ENCODE measurements around the gene KRT75. TPM values are rescaled to one million over a fixed set of nuclear protein-coding genes. Genes with fewer than 3 reads are reported as not detected.

Gene KRT75
- total RNA-seq, 4 donors from 2014 or later: 0.44 TPM; not detected in 3

DNA sequence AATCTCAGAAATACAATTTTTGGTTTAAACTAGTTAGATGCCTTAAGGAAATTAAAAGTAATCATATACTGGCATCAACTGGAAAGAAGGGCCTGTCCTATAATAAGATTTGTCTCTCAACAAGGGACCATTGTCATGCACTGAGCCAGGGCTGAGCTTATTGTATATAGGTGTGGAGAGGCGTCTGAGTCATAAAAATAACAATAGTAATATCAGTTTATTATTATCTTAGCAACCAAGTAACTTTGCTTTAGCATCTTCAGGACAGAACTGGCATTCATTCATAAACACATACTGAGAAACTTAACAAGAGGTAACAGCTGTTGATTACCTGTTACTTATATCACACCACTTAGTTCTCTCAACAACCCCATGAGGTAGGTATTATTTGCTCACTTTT is 7.1 kb downstream of the KRT75 start:
- H3K27ac ChIP-seq: no peak overlapping the region
- H3K9me3 ChIP-seq: no peaks in the 10 kb centered on the region
- DNase-seq: no peak
- no peaks in the 10 kb centered on the region for H3K36me3 ChIP-seq
- intact Hi-C loops (cut with DNase I): no loop called here
- H3K4me3 ChIP-seq: no peak overlapping the region
- H3K4me1 ChIP-seq: peaks cover 0 to 10% (median 5%) of the 10 kb centered on the region in 3 donors
- peaks cover 0 to 37% (median 0%) of the 10 kb centered on the region in 4 donors for H3K27me3 ChIP-seq
- WGBS, 2 donors: 50 to 55% methylated on average over 1 of the region's 1 CpG
- TF ChIP-seq, protein P1, sequence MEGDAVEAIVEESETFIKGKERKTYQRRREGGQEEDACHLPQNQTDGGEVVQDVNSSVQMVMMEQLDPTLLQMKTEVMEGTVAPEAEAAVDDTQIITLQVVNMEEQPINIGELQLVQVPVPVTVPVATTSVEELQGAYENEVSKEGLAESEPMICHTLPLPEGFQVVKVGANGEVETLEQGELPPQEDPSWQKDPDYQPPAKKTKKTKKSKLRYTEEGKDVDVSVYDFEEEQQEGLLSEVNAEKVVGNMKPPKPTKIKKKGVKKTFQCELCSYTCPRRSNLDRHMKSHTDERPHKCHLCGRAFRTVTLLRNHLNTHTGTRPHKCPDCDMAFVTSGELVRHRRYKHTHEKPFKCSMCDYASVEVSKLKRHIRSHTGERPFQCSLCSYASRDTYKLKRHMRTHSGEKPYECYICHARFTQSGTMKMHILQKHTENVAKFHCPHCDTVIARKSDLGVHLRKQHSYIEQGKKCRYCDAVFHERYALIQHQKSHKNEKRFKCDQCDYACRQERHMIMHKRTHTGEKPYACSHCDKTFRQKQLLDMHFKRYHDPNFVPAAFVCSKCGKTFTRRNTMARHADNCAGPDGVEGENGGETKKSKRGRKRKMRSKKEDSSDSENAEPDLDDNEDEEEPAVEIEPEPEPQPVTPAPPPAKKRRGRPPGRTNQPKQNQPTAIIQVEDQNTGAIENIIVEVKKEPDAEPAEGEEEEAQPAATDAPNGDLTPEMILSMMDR (IDR thresholded peaks at IDR 0.05): no peak
- no peak for TF ChIP-seq POLR2A (IDR thresholded peaks at IDR 0.05)

DNA sequence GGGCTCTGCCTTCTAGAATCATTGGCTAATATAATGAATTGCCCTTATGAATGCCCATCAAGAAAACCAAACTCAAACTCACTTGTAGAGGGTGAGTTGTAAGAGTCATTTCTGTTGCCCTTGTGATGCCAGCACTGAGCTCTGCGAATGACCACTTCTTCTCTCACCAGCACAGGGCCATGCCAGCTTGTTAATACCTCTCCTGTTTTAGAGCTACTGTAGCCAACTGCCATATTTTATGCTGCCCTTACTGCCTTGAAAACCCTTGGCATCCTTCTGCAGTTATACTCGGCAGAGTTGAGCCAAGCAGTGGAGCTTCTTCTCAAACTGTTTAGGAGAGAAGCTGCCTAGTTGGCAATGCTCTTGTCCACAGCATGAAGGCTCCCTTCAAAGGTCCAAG is 8.1 kb downstream of the KRT75 start:
- intact Hi-C loops (cut with DNase I): no loop called here
- H3K4me1 ChIP-seq: peaks cover 0 to 10% (median 5%) of the 10 kb centered on the region in 3 donors
- no peak for TF ChIP-seq POLR2A (IDR thresholded peaks at IDR 0.05)
- H3K4me3 ChIP-seq: no peak overlapping the region
- WGBS, 2 donors: 66 to 89% methylated on average over 2 of the region's 2 CpGs
- no peak for DNase-seq
- no peak overlapping the region for H3K27ac ChIP-seq
- H3K9me3 ChIP-seq: no peaks in the 10 kb centered on the region
- H3K36me3 ChIP-seq: no peaks in the 10 kb centered on the region
- H3K27me3 ChIP-seq: peaks cover 0 to 30% (median 0%) of the 10 kb centered on the region in 4 donors

- H3K4me1 ChIP-seq: peaks cover 0 to 10% (median 5%) of the 10 kb centered on the region in 3 donors
- H3K36me3 ChIP-seq: no peaks in the 10 kb centered on the region
- no peak overlapping the region for H3K4me3 ChIP-seq
- intact Hi-C loops (cut with DNase I): no loop called here
- H3K9me3 ChIP-seq: no peaks in the 10 kb centered on the region
- DNase-seq: no peak
- peaks cover 0 to 24% (median 0%) of the 10 kb centered on the region in 4 donors for H3K27me3 ChIP-seq
- no peak overlapping the region for H3K27ac ChIP-seq
- no peak for TF ChIP-seq POLR2A (IDR thresholded peaks at IDR 0.05)
- TF ChIP-seq, protein P1 (IDR thresholded peaks at IDR 0.05): no peak
- WGBS, 2 donors: 77 to 85% methylated on average over 4 of the region's 5 CpGs
These were observed 8.7 kb downstream of the KRT75 start for GRCh38 chr12:52425466-52425865.

GRCh38 chr12:52423661-52424500 is 10.3 kb downstream of the KRT75 start:
- Histone ChIP-seq H3K4me3 (no peak overlapping the region), H3K27me3 (peaks cover 0 to 11% (median 0%) of the 10 kb centered on the region in 4 donors), H3K36me3 (no peaks in the 10 kb centered on the region), H3K9me3 (no peaks in the 10 kb centered on the region), H3K27ac (peak overlapping the region in 1 of 4 donors; percentile 29), H3K4me1 (peaks cover 0 to 10% (median 5%) of the 10 kb centered on the region in 3 donors)
- intact Hi-C loops (cut with DNase I): no loop called here
- WGBS, 2 donors: 59 to 73% methylated on average over 5 to 7 of the region's 11 CpGs
- no peak for DNase-seq
- TF ChIP-seq, protein P1 (IDR thresholded peaks at IDR 0.05): no peak
- no peak for TF ChIP-seq POLR2A (IDR thresholded peaks at IDR 0.05)

- DNase-seq: no peak
- WGBS, 2 donors: 63 to 79% methylated on average over 6 of the region's 6 CpGs
- peak overlapping the region in 2 of 4 donors; percentile 9 to 29 for H3K27ac ChIP-seq
- no peaks in the 10 kb centered on the region for H3K9me3 ChIP-seq
- no peaks in the 10 kb centered on the region for H3K36me3 ChIP-seq
- H3K27me3 ChIP-seq: peaks cover 0 to 8% (median 0%) of the 10 kb centered on the region in 4 donors
- H3K4me1 ChIP-seq: peaks cover 0 to 10% (median 5%) of the 10 kb centered on the region in 3 donors
- TF ChIP-seq, protein P1 (IDR thresholded peaks at IDR 0.05): no peak
- TF ChIP-seq POLR2A (IDR thresholded peaks at IDR 0.05): no peak
- H3K4me3 ChIP-seq: no peak overlapping the region
- intact Hi-C loops (cut with DNase I): no loop called here
These were observed 11.1 kb downstream of the KRT75 start for GRCh38 chr12:52423035-52423434.
